A549 (cell line): Measurements from ENCODE around the gene RABIF. TPM values are rescaled to one million over a fixed set of nuclear protein-coding genes. Genes with fewer than 3 reads are reported as not detected.

Experiments
- ATAC-seq, 2 experiments: fragments of 200-7000 bp in 1 of 2; fragments of >200 bp in 1 of 2; cut with Nextera tagmentation in 1 of 2; cut with Tn5 transposase in 1 of 2; 3 replicates each; pipeline versions ENCODE4 v1.8.0 to v1.9.1; 2018 to 2020; ENCODE audit warnings: mild to moderate bottlenecking in 1 of 2, moderate library complexity in 1 of 2
- CTCF ChIA-PET: fragments of 300-600 bp; sonication (Branson Sonifier 250); formaldehyde crosslinking; extraction: SDS; loops from one replicate; lab custom pipeline; 2021; ENCODE audit warnings: antibody characterized with exemption, inconsistent platforms; lab: Yijun Ruan, JAX
- POLR2A ChIA-PET: fragments of 350-600 bp; formaldehyde crosslinking; extraction: SDS; loops from one replicate; lab custom pipeline; 2021; ENCODE audit warnings: antibody characterized with exemption, inconsistent platforms; lab: Yijun Ruan, JAX
- DNase-seq, 2 experiments: peaks; one replicate each; pipeline versions ENCODE4 v3.0.0 to v3.0.0-alpha.2; 2011 to 2016; ENCODE audit warnings: low read depth in 1 of 2, low spot score in 1 of 2
- FAIRE-seq: peaks from 2 replicates; lab custom pipeline; 2011; peaks lifted over from hg19 to GRCh38; lab: Jason Lieb, UNC
- H3K27ac ChIP-seq, 2 experiments: fragments of >200 bp; sonication (Bioruptor Twin); formaldehyde crosslinking; 3 replicates each; pipeline ENCODE4 v1.5.1; 2016 to 2017
- H3K4me1 ChIP-seq: fragments of >200 bp; sonication (Bioruptor Twin); formaldehyde crosslinking; 3 replicates; pipeline ENCODE4 v1.6.1; 2016
- H3K4me2 ChIP-seq: fragments of >200 bp; sonication (Bioruptor Twin); formaldehyde crosslinking; 3 replicates; pipeline ENCODE4 v1.6.1; 2016
- H3K4me3 ChIP-seq: fragments of >200 bp; sonication (Bioruptor Twin); formaldehyde crosslinking; 3 replicates; pipeline ENCODE4 v1.5.1; 2016
- H3K9me3 ChIP-seq: fragments of >200 bp; sonication (Bioruptor Twin); formaldehyde crosslinking; 3 replicates; pipeline ENCODE4 v1.6.1; 2016
- BHLHE40 ChIP-seq: IDR thresholded peaks from 2 replicates; pipeline ENCODE4 v1.6.1; 2012; ENCODE audit warnings: low read depth, low read length, inconsistent platforms
- CBX2 ChIP-seq: fragments of 200-600 bp; sonication (generic); IDR thresholded peaks from 2 replicates; pipeline ENCODE4 v1.6.1; 2016; ENCODE audit warnings: low read depth, mild to moderate bottlenecking, borderline replicate concordance
- CBX8 ChIP-seq: fragments of 200-600 bp; sonication (generic); IDR thresholded peaks from 2 replicates; pipeline ENCODE4 v1.6.1; 2016
- CHD2 ChIP-seq: fragments of 150-350 bp; IDR thresholded peaks from 2 replicates; pipeline ENCODE4 v1.6.1; 2014; ENCODE audit warnings: low read length; ENCODE audit not compliant: partially characterized antibody
- ELK1 ChIP-seq: fragments of 150-350 bp; IDR thresholded peaks from 2 replicates; pipeline ENCODE4 v1.6.1; 2014; ENCODE audit warnings: low read depth, mild to moderate bottlenecking, low read length
- GATA3 ChIP-seq: IDR thresholded peaks from 2 replicates; pipeline ENCODE4 v1.6.1; 2012; ENCODE audit warnings: borderline replicate concordance
- HEYL ChIP-seq: fragments of 250-450 bp; sonication (Bioruptor Pico); IDR thresholded peaks from 2 replicates; pipeline ENCODE4 v1.8.0; 2021; ENCODE audit warnings: mild to moderate bottlenecking, moderate library complexity
- HMGXB4 ChIP-seq: fragments of 250-450 bp; sonication (Bioruptor Pico); IDR thresholded peaks from 2 replicates; pipeline ENCODE4 v1.5.0; 2021; ENCODE audit warnings: mild to moderate bottlenecking, moderate library complexity, borderline replicate concordance
- JUN ChIP-seq, 2 experiments: fragments of >200 bp; sonication (Bioruptor Twin); formaldehyde crosslinking; IDR thresholded peaks; 2 replicates in 1 of 2; 3 replicates in 1 of 2; pipeline ENCODE4 v1.6.1; 2016 to 2017
- KDM5A ChIP-seq: fragments of 200-600 bp; sonication (generic); IDR thresholded peaks from 2 replicates; pipeline ENCODE4 v1.6.1; 2016; ENCODE audit warnings: antibody characterized with exemption, mild to moderate bottlenecking
- MYC ChIP-seq: IDR thresholded peaks from 2 replicates; pipeline ENCODE4 v1.6.1; 2012; ENCODE audit warnings: mild to moderate bottlenecking, inconsistent platforms, low read length, improper control_type of control experiment, borderline replicate concordance
- PHF8 ChIP-seq: fragments of 200-600 bp; sonication (generic); IDR thresholded peaks from 2 replicates; pipeline ENCODE4 v1.6.1; 2016; ENCODE audit warnings: low read depth, mild to moderate bottlenecking, antibody characterized with exemption, moderate library complexity, borderline replicate concordance
- POLR2A ChIP-seq: IDR thresholded peaks from 2 replicates; pipeline ENCODE4 v1.6.1; 2012; ENCODE audit warnings: mild to moderate bottlenecking, low read length
- RFX5 ChIP-seq: fragments of 450-650 bp; IDR thresholded peaks from 2 replicates; pipeline ENCODE4 v1.7.1; 2014; ENCODE audit warnings: antibody characterized with exemption, mild to moderate bottlenecking, moderate library complexity
- RNF2 ChIP-seq: fragments of 200-600 bp; sonication (generic); IDR thresholded peaks from 2 replicates; pipeline ENCODE4 v1.6.1; 2016; ENCODE audit warnings: low read depth, mild to moderate bottlenecking, antibody characterized with exemption, moderate library complexity, borderline replicate concordance
- ZC3H11A ChIP-seq: fragments of 450-650 bp; IDR thresholded peaks from 2 replicates; pipeline ENCODE4 v1.6.1; 2014; ENCODE audit warnings: antibody characterized with exemption, mild to moderate bottlenecking
- WGBS: methylation state at CpG from one replicate; pipeline ENCODE4 v1.1.6; 2017; ENCODE audit errors: missing lambda C conversion rate; 5-methylcytosine and 5-hydroxymethylcytosine counted together
- polyA plus RNA-seq, 4 experiments: library from polyadenylated mRNA; depleted of rRNA in 3 of 4; stranded (reverse); fragments of >200 nt; fragmentation: RNase III in 1 of 4; extraction: RNeasy Plus Mini Kit Qiagen cat#74134 plus additional on column Dnase treatment in 1 of 4; gene quantifications; 2 replicates in 3 of 4; 3 replicates in 1 of 4; pipeline ENCODE4 v1.2.3, GENCODE V29; 2011 to 2017
- TF ChIP-seq, protein P1 (sequence below): fragments of >200 bp; sonication (Bioruptor Twin); formaldehyde crosslinking; IDR thresholded peaks from 3 replicates; pipeline ENCODE4 v1.6.1; 2016
- TF ChIP-seq, protein P2 (sequence below): fragments of 250-450 bp; sonication (Bioruptor Pico); IDR thresholded peaks from 2 replicates; pipeline ENCODE4 v1.5.0; 2020; ENCODE audit warnings: low read depth, mild to moderate bottlenecking, moderate library complexity
- TF ChIP-seq, protein P3 (sequence below): fragments of 450-650 bp; IDR thresholded peaks from 2 replicates; pipeline ENCODE4 v1.6.1; 2014; ENCODE audit warnings: antibody characterized with exemption
- TF ChIP-seq, protein P4 (sequence below): fragments of >200 bp; sonication (Bioruptor Twin); formaldehyde crosslinking; IDR thresholded peaks from 3 replicates; pipeline ENCODE4 v1.5.1; 2016

The RABIF gene
- polyA plus RNA-seq, 2 of the 4 experiments (the other 2 are of a cell fraction): 16.8 to 22.1 TPM

DNA sequence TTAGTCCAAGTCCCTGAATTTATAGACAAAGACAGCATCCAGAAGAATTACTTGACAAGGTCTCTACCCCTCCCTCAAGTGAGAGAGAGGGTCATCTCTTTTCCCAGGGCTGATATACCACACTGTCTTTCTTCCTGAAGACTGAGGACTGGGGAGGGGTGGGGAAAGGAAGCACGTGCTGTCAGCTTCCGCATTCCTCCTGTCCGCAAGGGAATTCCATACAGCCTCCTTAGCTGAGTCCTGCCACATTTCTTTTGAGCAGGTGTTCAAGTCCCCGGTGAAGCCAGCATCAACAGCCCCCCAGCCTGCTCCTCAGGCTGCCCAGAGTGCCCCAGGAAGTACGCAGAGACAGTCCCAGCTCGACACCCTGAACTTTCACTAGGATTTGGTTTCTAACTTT lies 44.0 kb downstream of the RABIF start:
- POLR2A ChIA-PET: interaction anchor here (1.2 kb wide), 1 partner anchor 34 kb away, joined by 3 read pairs; the partner anchor contains the start of gene PCAT6
- no peaks in the 10 kb centered on the region for H3K9me3 ChIP-seq
- H3K4me1 ChIP-seq: no peaks in the 10 kb centered on the region
- ATAC-seq (no peak), DNase-seq (no peak), FAIRE-seq (no peak)
- no peak overlapping the region for H3K4me2 ChIP-seq
- no peak overlapping the region for H3K27ac ChIP-seq
- 79% methylated on average over 6 of the region's 6 CpGs for WGBS
- H3K4me3 ChIP-seq: no peak overlapping the region
- TF ChIP-seq, protein P1, sequence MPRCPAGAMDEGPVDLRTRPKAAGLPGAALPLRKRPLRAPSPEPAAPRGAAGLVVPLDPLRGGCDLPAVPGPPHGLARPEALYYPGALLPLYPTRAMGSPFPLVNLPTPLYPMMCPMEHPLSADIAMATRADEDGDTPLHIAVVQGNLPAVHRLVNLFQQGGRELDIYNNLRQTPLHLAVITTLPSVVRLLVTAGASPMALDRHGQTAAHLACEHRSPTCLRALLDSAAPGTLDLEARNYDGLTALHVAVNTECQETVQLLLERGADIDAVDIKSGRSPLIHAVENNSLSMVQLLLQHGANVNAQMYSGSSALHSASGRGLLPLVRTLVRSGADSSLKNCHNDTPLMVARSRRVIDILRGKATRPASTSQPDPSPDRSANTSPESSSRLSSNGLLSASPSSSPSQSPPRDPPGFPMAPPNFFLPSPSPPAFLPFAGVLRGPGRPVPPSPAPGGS: no peak
- no peak for TF ChIP-seq CBX8
- TF ChIP-seq, protein P2, sequence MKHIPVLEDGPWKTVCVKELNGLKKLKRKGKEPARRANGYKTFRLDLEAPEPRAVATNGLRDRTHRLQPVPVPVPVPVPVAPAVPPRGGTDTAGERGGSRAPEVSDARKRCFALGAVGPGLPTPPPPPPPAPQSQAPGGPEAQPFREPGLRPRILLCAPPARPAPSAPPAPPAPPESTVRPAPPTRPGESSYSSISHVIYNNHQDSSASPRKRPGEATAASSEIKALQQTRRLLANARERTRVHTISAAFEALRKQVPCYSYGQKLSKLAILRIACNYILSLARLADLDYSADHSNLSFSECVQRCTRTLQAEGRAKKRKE (CRISPR knock-in tag): no peak
- CTCF ChIA-PET: interaction anchor here (0.9 kb wide), 1 partner anchor 16 kb away, joined by 3 read pairs; no protein-coding TSS in a partner anchor

- ChIA-PET POLR2A (no interaction called here), CTCF (interaction anchor here (0.9 to 2.3 kb wide), 2 partner anchors 8 to 17 kb away, joined by 3 to 8 read pairs; no protein-coding TSS in a partner anchor)
- Histone ChIP-seq H3K9me3 (no peaks in the 10 kb centered on the region), H3K4me3 (no peak overlapping the region), H3K4me1 (no peaks in the 10 kb centered on the region), H3K27ac (no peak overlapping the region), H3K4me2 (no peak overlapping the region)
- ATAC-seq: no peak
- FAIRE-seq: no peak
- WGBS: 72% methylated on average over 5 of the region's 5 CpGs
- DNase-seq: no peak
- TF ChIP-seq, protein P3, sequence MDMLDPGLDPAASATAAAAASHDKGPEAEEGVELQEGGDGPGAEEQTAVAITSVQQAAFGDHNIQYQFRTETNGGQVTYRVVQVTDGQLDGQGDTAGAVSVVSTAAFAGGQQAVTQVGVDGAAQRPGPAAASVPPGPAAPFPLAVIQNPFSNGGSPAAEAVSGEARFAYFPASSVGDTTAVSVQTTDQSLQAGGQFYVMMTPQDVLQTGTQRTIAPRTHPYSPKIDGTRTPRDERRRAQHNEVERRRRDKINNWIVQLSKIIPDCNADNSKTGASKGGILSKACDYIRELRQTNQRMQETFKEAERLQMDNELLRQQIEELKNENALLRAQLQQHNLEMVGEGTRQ: no peak
- no peak for TF ChIP-seq HEYL (CRISPR knock-in tag)
- TF ChIP-seq, protein P1: no peak
- TF ChIP-seq CHD2: no peak
- no peak for TF ChIP-seq ZC3H11A
Measured at GRCh38 chr1:202844259-202844658, 44.7 kb downstream of the RABIF start.

DNA sequence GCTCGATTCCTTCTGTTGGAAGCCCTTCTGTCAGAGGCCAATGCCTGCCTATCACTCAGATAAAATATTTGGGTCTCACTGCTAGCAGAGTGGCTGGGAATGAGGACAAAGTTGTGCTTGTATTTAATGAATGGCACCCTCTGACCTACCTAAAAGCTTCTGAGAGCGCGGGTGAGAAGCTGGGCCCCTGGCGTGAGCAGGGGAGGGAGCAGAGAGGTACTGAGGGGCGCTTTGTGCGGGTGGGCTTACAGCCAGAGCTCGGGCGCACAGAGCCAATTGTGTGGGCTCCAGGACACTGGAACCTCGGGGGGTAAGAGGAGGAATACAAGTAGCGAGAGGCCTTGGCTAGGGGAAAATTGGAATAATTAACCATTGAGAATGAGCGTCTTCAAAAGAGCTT lies 45.9 kb downstream of the RABIF start:
- 72% methylated on average over 11 of the region's 11 CpGs for WGBS
- CTCF ChIA-PET: interaction anchor here (2.3 kb wide), 1 partner anchor 9 kb away, joined by 8 read pairs; no protein-coding TSS in a partner anchor
- Histone ChIP-seq H3K27ac (no peak overlapping the region), H3K9me3 (no peaks in the 10 kb centered on the region), H3K4me2 (no peak overlapping the region), H3K4me3 (no peak overlapping the region)
- ATAC-seq (no peak), FAIRE-seq (no peak)
- POLR2A ChIA-PET: no interaction called here
- TF ChIP-seq CBX2: no peak
- no peak for TF ChIP-seq RNF2
- TF ChIP-seq PHF8: no peak
- TF ChIP-seq ELK1: no peak
- TF ChIP-seq, all 56 proteins: peak for 0
- H3K4me1 ChIP-seq: no peaks in the 10 kb centered on the region
- no peak for DNase-seq

DNA sequence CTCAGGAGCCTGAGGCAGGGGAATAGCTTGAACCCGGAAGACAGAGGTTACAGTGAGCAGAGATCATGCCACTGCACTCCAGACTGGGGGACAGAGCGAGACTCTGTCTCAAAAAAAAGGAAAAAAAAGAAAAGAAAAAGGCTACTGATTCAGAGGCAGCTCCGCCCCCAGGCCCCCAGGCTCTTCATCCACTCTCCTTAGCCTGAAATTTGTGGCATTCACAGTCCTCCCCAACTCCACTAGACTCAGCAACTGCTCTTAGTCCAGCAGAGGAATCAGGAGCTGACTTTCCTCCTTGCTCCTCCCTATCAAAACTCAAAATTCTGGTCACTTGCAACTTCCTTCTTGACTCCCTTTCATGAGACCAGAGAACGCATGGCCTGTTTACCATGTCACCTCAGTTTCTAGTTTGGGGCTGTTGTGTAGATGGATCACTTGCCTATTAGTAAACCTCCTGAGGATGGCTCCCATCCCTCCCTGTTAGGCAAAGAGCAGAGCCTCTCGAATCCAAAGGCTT lies 51.1 kb downstream of the RABIF start:
- Histone ChIP-seq H3K4me3 (no peak overlapping the region), H3K4me2 (no peak overlapping the region), H3K4me1 (no peaks in the 10 kb centered on the region), H3K9me3 (no peaks in the 10 kb centered on the region), H3K27ac (no peak overlapping the region)
- ChIA-PET POLR2A (no interaction called here), CTCF (no interaction called here)
- TF ChIP-seq PHF8: no peak
- TF ChIP-seq, protein P4, sequence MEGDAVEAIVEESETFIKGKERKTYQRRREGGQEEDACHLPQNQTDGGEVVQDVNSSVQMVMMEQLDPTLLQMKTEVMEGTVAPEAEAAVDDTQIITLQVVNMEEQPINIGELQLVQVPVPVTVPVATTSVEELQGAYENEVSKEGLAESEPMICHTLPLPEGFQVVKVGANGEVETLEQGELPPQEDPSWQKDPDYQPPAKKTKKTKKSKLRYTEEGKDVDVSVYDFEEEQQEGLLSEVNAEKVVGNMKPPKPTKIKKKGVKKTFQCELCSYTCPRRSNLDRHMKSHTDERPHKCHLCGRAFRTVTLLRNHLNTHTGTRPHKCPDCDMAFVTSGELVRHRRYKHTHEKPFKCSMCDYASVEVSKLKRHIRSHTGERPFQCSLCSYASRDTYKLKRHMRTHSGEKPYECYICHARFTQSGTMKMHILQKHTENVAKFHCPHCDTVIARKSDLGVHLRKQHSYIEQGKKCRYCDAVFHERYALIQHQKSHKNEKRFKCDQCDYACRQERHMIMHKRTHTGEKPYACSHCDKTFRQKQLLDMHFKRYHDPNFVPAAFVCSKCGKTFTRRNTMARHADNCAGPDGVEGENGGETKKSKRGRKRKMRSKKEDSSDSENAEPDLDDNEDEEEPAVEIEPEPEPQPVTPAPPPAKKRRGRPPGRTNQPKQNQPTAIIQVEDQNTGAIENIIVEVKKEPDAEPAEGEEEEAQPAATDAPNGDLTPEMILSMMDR: no peak
- TF ChIP-seq HMGXB4 (CRISPR knock-in tag): no peak
- TF ChIP-seq BHLHE40: no peak
- no peak for TF ChIP-seq JUN (IDR thresholded peaks at IDR 0.05)
- no peak for TF ChIP-seq GATA3
- no peak for TF ChIP-seq KDM5A
- TF ChIP-seq MYC: no peak
- TF ChIP-seq POLR2A: no peak
- TF ChIP-seq RFX5: no peak
- DNase-seq (no peak), ATAC-seq (no peak), FAIRE-seq (no peak)
- WGBS: 67% methylated on average over 5 of the region's 5 CpGs
